ENCODE measurements around the gene CLC. TPM values are rescaled to one million over a fixed set of nuclear protein-coding genes. Genes with fewer than 3 reads are reported as not detected.

CLC gene
- total RNA-seq, 1 donor from 2014 or later: not detected

- Histone ChIP-seq H3K27me3 (ENCODE audit: insufficient read depth, low read length) (no peaks in the 10 kb centered on the region), H3K79me2 (ENCODE audit: insufficient read depth, low read length) (no peaks in the 10 kb centered on the region), H3K4me3 (ENCODE audit: insufficient read depth, low read depth, low read length) (no peak overlapping the region), H3K4me2 (ENCODE audit: low read length) (no peak overlapping the region), H3K9ac (ENCODE audit: low read length) (no peak overlapping the region), H3K9me3 (ENCODE audit: insufficient read depth, low read depth, low read length) (no peaks in the 10 kb centered on the region), H4K20me1 (ENCODE audit: insufficient read depth, low read length) (no peaks in the 10 kb centered on the region), H3K4me1 (ENCODE audit: insufficient read depth, low read length) (no peaks in the 10 kb centered on the region), H2AFZ (ENCODE audit: low read depth, low read length) (no peak overlapping the region), H3K27ac (ENCODE audit: low read depth, low read length) (no peak overlapping the region), H3K36me3 (ENCODE audit: insufficient read depth, low read length) (no peaks in the 10 kb centered on the region)
- Mint-ChIP-seq H3K4me1 (ENCODE audit: low read depth, unreplicated experiment) (no peaks in the 10 kb centered on the region), H3K4me3 (ENCODE audit: unreplicated experiment) (no peak overlapping the region), H3K27me3 (ENCODE audit: low read depth, unreplicated experiment) (peaks cover 26% of the 10 kb centered on the region), H3K9me3 (ENCODE audit: unreplicated experiment) (no peaks in the 10 kb centered on the region), H3K36me3 (ENCODE audit: low read depth, unreplicated experiment) (no peaks in the 10 kb centered on the region), H3K27ac (ENCODE audit: unreplicated experiment) (no peak overlapping the region)
- TF ChIP-seq, protein P1, sequence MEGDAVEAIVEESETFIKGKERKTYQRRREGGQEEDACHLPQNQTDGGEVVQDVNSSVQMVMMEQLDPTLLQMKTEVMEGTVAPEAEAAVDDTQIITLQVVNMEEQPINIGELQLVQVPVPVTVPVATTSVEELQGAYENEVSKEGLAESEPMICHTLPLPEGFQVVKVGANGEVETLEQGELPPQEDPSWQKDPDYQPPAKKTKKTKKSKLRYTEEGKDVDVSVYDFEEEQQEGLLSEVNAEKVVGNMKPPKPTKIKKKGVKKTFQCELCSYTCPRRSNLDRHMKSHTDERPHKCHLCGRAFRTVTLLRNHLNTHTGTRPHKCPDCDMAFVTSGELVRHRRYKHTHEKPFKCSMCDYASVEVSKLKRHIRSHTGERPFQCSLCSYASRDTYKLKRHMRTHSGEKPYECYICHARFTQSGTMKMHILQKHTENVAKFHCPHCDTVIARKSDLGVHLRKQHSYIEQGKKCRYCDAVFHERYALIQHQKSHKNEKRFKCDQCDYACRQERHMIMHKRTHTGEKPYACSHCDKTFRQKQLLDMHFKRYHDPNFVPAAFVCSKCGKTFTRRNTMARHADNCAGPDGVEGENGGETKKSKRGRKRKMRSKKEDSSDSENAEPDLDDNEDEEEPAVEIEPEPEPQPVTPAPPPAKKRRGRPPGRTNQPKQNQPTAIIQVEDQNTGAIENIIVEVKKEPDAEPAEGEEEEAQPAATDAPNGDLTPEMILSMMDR (IDR thresholded peaks at IDR 0.05; ENCODE audit: insufficient read depth, low read depth, low read length): no peak
- no peak for TF ChIP-seq EZH2 (IDR thresholded peaks at IDR 0.05; ENCODE audit: insufficient read depth, low read length)
- FAIRE-seq (no peak), DNase-seq (ENCODE audit: low read depth) (no peak)
Observed at GRCh38 chr19:39746836-39747529, 9.2 kb upstream of the CLC start.

GRCh38 chr19:39745643-39746042, 7.8 kb upstream of the CLC start:
- H3K9ac ChIP-seq (ENCODE audit: low read length): no peak overlapping the region
- H3K4me3 ChIP-seq (ENCODE audit: insufficient read depth, low read depth, low read length): no peak overlapping the region
- no peaks in the 10 kb centered on the region for H3K4me1 ChIP-seq (ENCODE audit: insufficient read depth, low read length)
- FAIRE-seq: no peak
- no peak for TF ChIP-seq EZH2 (IDR thresholded peaks at IDR 0.05; ENCODE audit: insufficient read depth, low read length)
- TF ChIP-seq, protein P1 (IDR thresholded peaks at IDR 0.05; ENCODE audit: insufficient read depth, low read depth, low read length): no peak
- no peaks in the 10 kb centered on the region for H3K9me3 Mint-ChIP-seq (ENCODE audit: unreplicated experiment)
- H3K36me3 Mint-ChIP-seq (ENCODE audit: low read depth, unreplicated experiment): no peaks in the 10 kb centered on the region
- no peaks in the 10 kb centered on the region for H3K27me3 ChIP-seq (ENCODE audit: insufficient read depth, low read length)
- peaks cover 22% of the 10 kb centered on the region for H3K27me3 Mint-ChIP-seq (ENCODE audit: low read depth, unreplicated experiment)
- H2AFZ ChIP-seq (ENCODE audit: low read depth, low read length): no peak overlapping the region
- no peaks in the 10 kb centered on the region for H3K9me3 ChIP-seq (ENCODE audit: insufficient read depth, low read depth, low read length)
- no peaks in the 10 kb centered on the region for H3K36me3 ChIP-seq (ENCODE audit: insufficient read depth, low read length)
- H3K27ac ChIP-seq (ENCODE audit: low read depth, low read length): no peak overlapping the region
- no peaks in the 10 kb centered on the region for H3K79me2 ChIP-seq (ENCODE audit: insufficient read depth, low read length)
- H3K27ac Mint-ChIP-seq (ENCODE audit: unreplicated experiment): no peak overlapping the region
- H4K20me1 ChIP-seq (ENCODE audit: insufficient read depth, low read length): no peaks in the 10 kb centered on the region
- H3K4me2 ChIP-seq (ENCODE audit: low read length): no peak overlapping the region
- no peak for DNase-seq (ENCODE audit: low read depth)
- no peak overlapping the region for H3K4me3 Mint-ChIP-seq (ENCODE audit: unreplicated experiment)
- no peaks in the 10 kb centered on the region for H3K4me1 Mint-ChIP-seq (ENCODE audit: low read depth, unreplicated experiment)

- no peak overlapping the region for H3K27ac Mint-ChIP-seq (ENCODE audit: unreplicated experiment)
- DNase-seq (ENCODE audit: low read depth) (no peak), FAIRE-seq (no peak)
- H3K36me3 ChIP-seq (ENCODE audit: insufficient read depth, low read length): no peaks in the 10 kb centered on the region
- H2AFZ ChIP-seq (ENCODE audit: low read depth, low read length): no peak overlapping the region
- H3K27me3 Mint-ChIP-seq (ENCODE audit: low read depth, unreplicated experiment): peaks cover 26% of the 10 kb centered on the region
- H3K36me3 Mint-ChIP-seq (ENCODE audit: low read depth, unreplicated experiment): no peaks in the 10 kb centered on the region
- H3K4me2 ChIP-seq (ENCODE audit: low read length): no peak overlapping the region
- H4K20me1 ChIP-seq (ENCODE audit: insufficient read depth, low read length): no peaks in the 10 kb centered on the region
- H3K9me3 Mint-ChIP-seq (ENCODE audit: unreplicated experiment): no peaks in the 10 kb centered on the region
- no peak overlapping the region for H3K4me3 Mint-ChIP-seq (ENCODE audit: unreplicated experiment)
- peaks cover 2% of the 10 kb centered on the region for H3K27me3 ChIP-seq (ENCODE audit: insufficient read depth, low read length)
- no peak overlapping the region for H3K27ac ChIP-seq (ENCODE audit: low read depth, low read length)
- no peaks in the 10 kb centered on the region for H3K79me2 ChIP-seq (ENCODE audit: insufficient read depth, low read length)
- H3K4me1 ChIP-seq (ENCODE audit: insufficient read depth, low read length): no peaks in the 10 kb centered on the region
- H3K4me3 ChIP-seq (ENCODE audit: insufficient read depth, low read depth, low read length): no peak overlapping the region
- no peak for TF ChIP-seq EZH2 (IDR thresholded peaks at IDR 0.05; ENCODE audit: insufficient read depth, low read length)
- TF ChIP-seq, protein P1 (IDR thresholded peaks at IDR 0.05; ENCODE audit: insufficient read depth, low read depth, low read length): no peak
- H3K9ac ChIP-seq (ENCODE audit: low read length): no peak overlapping the region
- H3K9me3 ChIP-seq (ENCODE audit: insufficient read depth, low read depth, low read length): no peaks in the 10 kb centered on the region
- H3K4me1 Mint-ChIP-seq (ENCODE audit: low read depth, unreplicated experiment): no peaks in the 10 kb centered on the region
Observed at GRCh38 chr19:39740395-39740794, 2.6 kb upstream of the CLC start.

All from astrocyte (in vitro differentiated cells and primary cell).